Natural killer cell (primary cell): ENCODE measurements around the gene SND1. TPM values are rescaled to one million over a fixed set of nuclear protein-coding genes. Genes with fewer than 3 reads are reported as not detected.
A peak's percentile ranks its signal among the peaks of the same experiment; 100 is the strongest.

Experiments
- ATAC-seq, 3 donors: fragments of 150-1000 bp in 2 of 3; fragments of 200-7000 bp in 1 of 3; cut with Tn5 transposase; 1 replicate in 1 of 3; 2 replicates in 2 of 3; pipeline ENCODE4 v1.10.0; 2021; ENCODE audit warnings: mild to moderate bottlenecking in 2 of 3, moderate library complexity in 2 of 3
- DNase-seq, 2 donors: peaks; one replicate each; pipeline versions ENCODE4 v3.0.0 to v3.0.0-alpha.2; 2013 to 2021; ENCODE audit warnings: mixed read lengths in 1 of 2
- H3K27ac ChIP-seq: one replicate; pipeline ENCODE4 v1.5.1; 2013; ENCODE audit warnings: mild to moderate bottlenecking, low read length
- H3K27me3 ChIP-seq: one replicate; pipeline ENCODE4 v1.6.1; 2013; ENCODE audit warnings: low read length; ENCODE audit not compliant: control insufficient read depth, insufficient read depth
- H3K36me3 ChIP-seq: one replicate; pipeline ENCODE4 v1.6.1; 2013; ENCODE audit warnings: low read length; ENCODE audit not compliant: control insufficient read depth, insufficient read depth
- H3K4me1 ChIP-seq: one replicate; pipeline ENCODE4 v1.6.1; 2013; ENCODE audit warnings: low read length; ENCODE audit not compliant: control insufficient read depth, insufficient read depth
- H3K4me3 ChIP-seq: one replicate; pipeline ENCODE4 v1.5.1; 2013; ENCODE audit warnings: low read length
- H3K9me3 ChIP-seq: one replicate; pipeline ENCODE4 v1.6.1; 2013; ENCODE audit warnings: low read length; ENCODE audit not compliant: control insufficient read depth, insufficient read depth
- H3K27ac Mint-ChIP-seq, 2 donors: one replicate each; pipeline ENCODE4 v1.8.0; 2022; ENCODE audit warnings: mild to moderate bottlenecking in 2 of 2, mixed read lengths in 2 of 2, moderate library complexity in 1 of 2
- H3K27me3 Mint-ChIP-seq, 2 donors: one replicate each; pipeline ENCODE4 v1.8.0; 2022; ENCODE audit warnings: low read depth in 2 of 2, mixed read lengths in 2 of 2
- H3K36me3 Mint-ChIP-seq: one replicate; pipeline ENCODE4 v1.8.0; 2022; ENCODE audit warnings: mixed read lengths
- H3K4me1 Mint-ChIP-seq, 2 donors: one replicate each; pipeline ENCODE4 v1.8.0; 2022; ENCODE audit warnings: mixed read lengths in 2 of 2
- H3K4me3 Mint-ChIP-seq: one replicate; pipeline ENCODE4 v1.8.0; 2022; ENCODE audit warnings: mild to moderate bottlenecking, moderate library complexity, mixed read lengths
- H3K9me3 Mint-ChIP-seq, 2 donors: one replicate each; pipeline ENCODE4 v1.8.0; 2022; ENCODE audit warnings: mixed read lengths in 2 of 2
- WGBS: methylation state at CpG from one replicate; pipeline ENCODE4 v1.1.7; 2013; ENCODE audit warnings: missing lambda C conversion rate; ENCODE audit not compliant: insufficient coverage; 5-methylcytosine and 5-hydroxymethylcytosine counted together
- intact Hi-C: fragments of 100-400 bp; cut with micrococcal nuclease; formaldehyde crosslinking; loops from one replicate; pipeline ENCODE4 v1.14.2; 2022
- total RNA-seq, 4 donors: library from RNA; stranded (reverse); fragments of 120-200 nt in 1 of 4; gene quantifications; one replicate each; pipeline versions ENCODE4 v1.2.3 to v1.2.4, GENCODE V29; 2013 to 2022
- TF ChIP-seq, protein P1 (sequence below): fragments of 200-600 bp; IDR thresholded peaks from one replicate; pipeline ENCODE4 v1.8.0; 2022; ENCODE audit warnings: antibody characterized with exemption

Gene SND1
- total RNA-seq, 3 donors from 2014 or later (not counting 1 experiment from before 2014, with no cell fraction given) = 149 to 188 (median 149) TPM

- Mint-ChIP-seq H3K9me3 (no peaks in the 10 kb centered on the region), H3K27me3 (no peaks in the 10 kb centered on the region), H3K27ac (peak overlapping the region in 1 of 2 donors; percentile 11), H3K4me3 (no peak overlapping the region), H3K36me3 (no peaks in the 10 kb centered on the region), H3K4me1 (peaks cover 29 to 30% of the 10 kb centered on the region in 2 donors)
- intact Hi-C loops = no loop called here
- Histone ChIP-seq H3K36me3 (peaks cover 2% of the 10 kb centered on the region), H3K27ac (no peak overlapping the region), H3K9me3 (no peaks in the 10 kb centered on the region), H3K4me1 (peaks cover 11% of the 10 kb centered on the region), H3K4me3 (no peak overlapping the region), H3K27me3 (no peaks in the 10 kb centered on the region)
- DNase-seq = no peak
- TF ChIP-seq, protein P1, sequence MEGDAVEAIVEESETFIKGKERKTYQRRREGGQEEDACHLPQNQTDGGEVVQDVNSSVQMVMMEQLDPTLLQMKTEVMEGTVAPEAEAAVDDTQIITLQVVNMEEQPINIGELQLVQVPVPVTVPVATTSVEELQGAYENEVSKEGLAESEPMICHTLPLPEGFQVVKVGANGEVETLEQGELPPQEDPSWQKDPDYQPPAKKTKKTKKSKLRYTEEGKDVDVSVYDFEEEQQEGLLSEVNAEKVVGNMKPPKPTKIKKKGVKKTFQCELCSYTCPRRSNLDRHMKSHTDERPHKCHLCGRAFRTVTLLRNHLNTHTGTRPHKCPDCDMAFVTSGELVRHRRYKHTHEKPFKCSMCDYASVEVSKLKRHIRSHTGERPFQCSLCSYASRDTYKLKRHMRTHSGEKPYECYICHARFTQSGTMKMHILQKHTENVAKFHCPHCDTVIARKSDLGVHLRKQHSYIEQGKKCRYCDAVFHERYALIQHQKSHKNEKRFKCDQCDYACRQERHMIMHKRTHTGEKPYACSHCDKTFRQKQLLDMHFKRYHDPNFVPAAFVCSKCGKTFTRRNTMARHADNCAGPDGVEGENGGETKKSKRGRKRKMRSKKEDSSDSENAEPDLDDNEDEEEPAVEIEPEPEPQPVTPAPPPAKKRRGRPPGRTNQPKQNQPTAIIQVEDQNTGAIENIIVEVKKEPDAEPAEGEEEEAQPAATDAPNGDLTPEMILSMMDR = no peak
- 38% methylated on average over 2 of the region's 2 CpGs for WGBS
- peak in 2 of 3 donors; percentile 44 to 61 for ATAC-seq
Observed at GRCh38 chr7:128003787-128004186, 351.8 kb downstream of the SND1 start.

GRCh38 chr7:128004623-128005022, 352.6 kb downstream of the SND1 start:
- no peaks in the 10 kb centered on the region for H3K36me3 Mint-ChIP-seq
- TF ChIP-seq, protein P1 = no peak
- Histone ChIP-seq H3K27me3 (no peaks in the 10 kb centered on the region), H3K36me3 (peaks cover 2% of the 10 kb centered on the region), H3K4me1 (peaks cover 11% of the 10 kb centered on the region), H3K9me3 (no peaks in the 10 kb centered on the region), H3K4me3 (no peak overlapping the region), H3K27ac (no peak overlapping the region)
- no peak for ATAC-seq
- no peak overlapping the region for H3K27ac Mint-ChIP-seq
- H3K27me3 Mint-ChIP-seq = no peaks in the 10 kb centered on the region
- no peak overlapping the region for H3K4me3 Mint-ChIP-seq
- peaks cover 27 to 29% of the 10 kb centered on the region in 2 donors for H3K4me1 Mint-ChIP-seq
- H3K9me3 Mint-ChIP-seq = no peaks in the 10 kb centered on the region
- intact Hi-C loops = no loop called here
- no peak for DNase-seq
- 93% methylated on average over 6 of the region's 6 CpGs for WGBS

DNA sequence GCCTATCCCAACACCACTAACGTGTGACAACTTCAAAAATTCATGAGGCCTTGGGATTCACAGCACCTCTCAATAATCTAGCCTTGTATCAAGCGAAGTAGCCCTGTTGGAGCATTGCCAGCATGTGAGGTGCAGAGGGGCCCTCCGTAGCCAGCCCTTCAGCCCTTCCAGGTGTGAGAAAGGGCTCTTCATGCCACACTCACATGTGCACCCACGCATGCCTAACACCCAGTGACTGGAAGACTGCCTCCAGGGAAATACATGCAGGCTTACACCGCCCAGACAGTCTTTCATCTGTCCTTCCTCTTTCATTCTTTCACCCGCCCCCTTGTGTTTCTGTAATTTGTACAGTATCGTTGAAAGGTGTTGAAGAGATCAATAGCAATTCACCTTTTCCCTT, 353.1 kb downstream of the SND1 start:
- DNase-seq = no peak
- Mint-ChIP-seq H3K4me3 (no peak overlapping the region), H3K4me1 (peaks cover 27 to 29% of the 10 kb centered on the region in 2 donors), H3K27me3 (no peaks in the 10 kb centered on the region), H3K9me3 (no peaks in the 10 kb centered on the region), H3K27ac (no peak overlapping the region), H3K36me3 (no peaks in the 10 kb centered on the region)
- WGBS = 82% methylated on average over 6 of the region's 7 CpGs
- TF ChIP-seq, protein P1 = no peak
- no peak overlapping the region for H3K4me3 ChIP-seq
- H3K36me3 ChIP-seq = peaks cover 2% of the 10 kb centered on the region
- peaks cover 11% of the 10 kb centered on the region for H3K4me1 ChIP-seq
- ATAC-seq = no peak
- intact Hi-C loops = no loop called here
- no peak overlapping the region for H3K27ac ChIP-seq
- no peaks in the 10 kb centered on the region for H3K27me3 ChIP-seq
- no peaks in the 10 kb centered on the region for H3K9me3 ChIP-seq

- WGBS = 97% methylated on average over 2 of the region's 3 CpGs
Observed at GRCh38 chr7:128005759-128006159, 353.8 kb downstream of the SND1 start.

More at GRCh38 chr7:128005759-128006159, 353.8 kb downstream of the SND1 start:
- intact Hi-C loops = no loop called here
- no peaks in the 10 kb centered on the region for H3K27me3 Mint-ChIP-seq
- H3K27ac ChIP-seq = no peak overlapping the region
- H3K9me3 ChIP-seq = no peaks in the 10 kb centered on the region
- peaks cover 27 to 29% of the 10 kb centered on the region in 2 donors for H3K4me1 Mint-ChIP-seq
- no peaks in the 10 kb centered on the region for H3K27me3 ChIP-seq
- H3K36me3 Mint-ChIP-seq = no peaks in the 10 kb centered on the region
- peaks cover 11% of the 10 kb centered on the region for H3K4me1 ChIP-seq
- TF ChIP-seq, protein P1 = no peak
- no peak overlapping the region for H3K4me3 Mint-ChIP-seq
- peaks cover 2% of the 10 kb centered on the region for H3K36me3 ChIP-seq
- no peaks in the 10 kb centered on the region for H3K9me3 Mint-ChIP-seq
- no peak overlapping the region for H3K4me3 ChIP-seq
- DNase-seq (no peak), ATAC-seq (no peak)
- H3K27ac Mint-ChIP-seq = no peak overlapping the region
